Stimulated activated CD4-positive, alpha-beta T cell treated with anti-CD3 and anti-CD28 coated beads, Interleukin-4, amount 100 ng/mL, for 24 hours (primary cell): ENCODE results near the gene TAS1R3.

Experiments used
- DNase-seq: peaks from one replicate; pipeline ENCODE4 v3.0.0-alpha.2; 2020

TAS1R3 gene

GRCh38 chr1:1331068-1331965 is at the start of gene TAS1R3:
TSS of gene TAS1R3 (plus strand) at chr1:1331280. CDS start at chr1:1331346, 66 bp downstream.
- no peak for DNase-seq

GRCh38 chr1:1281533-1282321 is 49.4 kb upstream of the TAS1R3 start:
- no peak for DNase-seq

GRCh38 chr1:1282998-1283397 is 48.1 kb upstream of the TAS1R3 start:
- DNase-seq, result no peak

- DNase-seq, result no peak
Measured at GRCh38 chr1:1283821-1284220, 47.3 kb upstream of the TAS1R3 start.

- no peak for DNase-seq
Measured at GRCh38 chr1:1284221-1285101, 46.6 kb upstream of the TAS1R3 start.

GRCh38 chr1:1285102-1285571 is 45.9 kb upstream of the TAS1R3 start:
- no peak for DNase-seq

- DNase-seq, result no peak
Measured at GRCh38 chr1:1285611-1286311, 45.3 kb upstream of the TAS1R3 start.

GRCh38 chr1:1286313-1287261 is 44.5 kb upstream of the TAS1R3 start:
- DNase-seq, result no peak

GRCh38 chr1:1287288-1288110 is 43.6 kb upstream of the TAS1R3 start:
- no peak for DNase-seq

- DNase-seq, result peak; percentile 70
Measured at GRCh38 chr1:1290238-1290731, 40.8 kb upstream of the TAS1R3 start.

- no peak for DNase-seq
Measured at GRCh38 chr1:1291023-1291528, 40.0 kb upstream of the TAS1R3 start.

- peak; percentile 68 for DNase-seq
Measured at GRCh38 chr1:1291548-1292441, 39.3 kb upstream of the TAS1R3 start.

GRCh38 chr1:1292442-1292779 is 38.7 kb upstream of the TAS1R3 start:
- no peak for DNase-seq

- no peak for DNase-seq
Measured at GRCh38 chr1:1292851-1293250, 38.2 kb upstream of the TAS1R3 start.

GRCh38 chr1:1293263-1294249 is 37.5 kb upstream of the TAS1R3 start:
- no peak for DNase-seq

GRCh38 chr1:1294250-1294890 is 36.7 kb upstream of the TAS1R3 start:
- DNase-seq, result no peak
